ENCODE data around the gene RMDN3. TPM values are rescaled to one million over a fixed set of nuclear protein-coding genes. Genes with fewer than 3 reads are reported as not detected.

RMDN3 gene
- total and polyA plus RNA-seq, 9 of the 15 experiments (the other 6 are each of a cell fraction or from before 2014, with no cell fraction given), result 8.1 to 38.2 (median 25.9) TPM

DNA sequence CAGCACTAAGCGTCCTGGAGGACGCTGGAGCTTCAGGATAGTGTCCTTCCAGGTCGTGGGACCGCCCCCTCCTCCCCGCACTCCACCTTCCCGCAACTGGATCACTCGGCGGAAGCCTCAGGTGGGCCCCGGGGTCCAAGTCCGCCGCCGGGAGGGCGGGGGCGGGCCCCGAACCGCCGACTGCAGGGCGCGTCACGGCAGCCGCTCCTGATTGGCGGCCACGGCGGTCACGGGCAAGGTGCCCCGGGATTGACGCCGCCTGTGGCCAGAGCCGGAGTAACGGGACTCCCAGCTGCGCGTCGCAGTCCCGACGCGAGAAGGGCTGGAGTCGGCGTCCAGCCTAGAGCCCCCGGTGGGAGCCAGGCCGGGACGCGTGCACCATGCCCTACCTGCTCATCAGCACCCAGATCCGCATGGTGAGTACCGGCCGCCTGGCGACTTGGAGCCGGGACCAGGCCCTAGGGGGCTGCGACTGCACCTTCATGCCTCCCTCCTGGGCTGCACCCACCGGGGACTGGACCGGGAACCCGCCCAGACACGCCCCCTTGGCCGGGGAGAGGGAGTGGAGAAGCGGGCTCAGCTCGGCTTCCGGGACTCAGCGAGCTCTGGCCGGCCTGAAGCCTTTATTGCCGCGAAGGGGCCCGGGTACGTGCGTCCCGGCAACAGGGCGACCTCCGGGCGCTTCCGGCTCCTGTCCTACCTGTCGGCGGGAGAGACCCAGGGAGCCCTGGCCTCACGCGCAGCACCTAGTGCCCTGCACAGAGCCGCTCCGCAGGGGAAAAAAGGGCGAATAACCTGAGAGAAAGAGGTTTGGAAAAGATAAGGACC is 9.0 kb upstream of the RMDN3 start, which contains the start of gene GCHFR (continued):
- TF ChIP-seq, protein P1, sequence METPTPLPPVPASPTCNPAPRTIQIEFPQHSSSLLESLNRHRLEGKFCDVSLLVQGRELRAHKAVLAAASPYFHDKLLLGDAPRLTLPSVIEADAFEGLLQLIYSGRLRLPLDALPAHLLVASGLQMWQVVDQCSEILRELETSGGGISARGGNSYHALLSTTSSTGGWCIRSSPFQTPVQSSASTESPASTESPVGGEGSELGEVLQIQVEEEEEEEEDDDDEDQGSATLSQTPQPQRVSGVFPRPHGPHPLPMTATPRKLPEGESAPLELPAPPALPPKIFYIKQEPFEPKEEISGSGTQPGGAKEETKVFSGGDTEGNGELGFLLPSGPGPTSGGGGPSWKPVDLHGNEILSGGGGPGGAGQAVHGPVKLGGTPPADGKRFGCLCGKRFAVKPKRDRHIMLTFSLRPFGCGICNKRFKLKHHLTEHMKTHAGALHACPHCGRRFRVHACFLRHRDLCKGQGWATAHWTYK (CRISPR knock-in tag; IDR thresholded peaks at IDR 0.05), result no peak
- TF ChIP-seq, protein P2, sequence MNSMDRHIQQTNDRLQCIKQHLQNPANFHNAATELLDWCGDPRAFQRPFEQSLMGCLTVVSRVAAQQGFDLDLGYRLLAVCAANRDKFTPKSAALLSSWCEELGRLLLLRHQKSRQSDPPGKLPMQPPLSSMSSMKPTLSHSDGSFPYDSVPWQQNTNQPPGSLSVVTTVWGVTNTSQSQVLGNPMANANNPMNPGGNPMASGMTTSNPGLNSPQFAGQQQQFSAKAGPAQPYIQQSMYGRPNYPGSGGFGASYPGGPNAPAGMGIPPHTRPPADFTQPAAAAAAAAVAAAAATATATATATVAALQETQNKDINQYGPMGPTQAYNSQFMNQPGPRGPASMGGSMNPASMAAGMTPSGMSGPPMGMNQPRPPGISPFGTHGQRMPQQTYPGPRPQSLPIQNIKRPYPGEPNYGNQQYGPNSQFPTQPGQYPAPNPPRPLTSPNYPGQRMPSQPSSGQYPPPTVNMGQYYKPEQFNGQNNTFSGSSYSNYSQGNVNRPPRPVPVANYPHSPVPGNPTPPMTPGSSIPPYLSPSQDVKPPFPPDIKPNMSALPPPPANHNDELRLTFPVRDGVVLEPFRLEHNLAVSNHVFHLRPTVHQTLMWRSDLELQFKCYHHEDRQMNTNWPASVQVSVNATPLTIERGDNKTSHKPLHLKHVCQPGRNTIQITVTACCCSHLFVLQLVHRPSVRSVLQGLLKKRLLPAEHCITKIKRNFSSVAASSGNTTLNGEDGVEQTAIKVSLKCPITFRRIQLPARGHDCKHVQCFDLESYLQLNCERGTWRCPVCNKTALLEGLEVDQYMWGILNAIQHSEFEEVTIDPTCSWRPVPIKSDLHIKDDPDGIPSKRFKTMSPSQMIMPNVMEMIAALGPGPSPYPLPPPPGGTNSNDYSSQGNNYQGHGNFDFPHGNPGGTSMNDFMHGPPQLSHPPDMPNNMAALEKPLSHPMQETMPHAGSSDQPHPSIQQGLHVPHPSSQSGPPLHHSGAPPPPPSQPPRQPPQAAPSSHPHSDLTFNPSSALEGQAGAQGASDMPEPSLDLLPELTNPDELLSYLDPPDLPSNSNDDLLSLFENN (IDR thresholded peaks at IDR 0.05; ENCODE audit: low read depth in 2 of 2, low read length in 2 of 2), result no peak
- no peak for TF ChIP-seq MAFK (IDR thresholded peaks at IDR 0.05; ENCODE audit: low read length)
- TF ChIP-seq ADNP (tag; IDR thresholded peaks at IDR 0.05), result no peak
- TF ChIP-seq RBBP5 (IDR thresholded peaks at IDR 0.05; ENCODE audit: borderline replicate concordance, insufficient read depth, low read length, poor library complexity, severe bottlenecking), result peak; percentile 70
- TF ChIP-seq, protein P3, sequence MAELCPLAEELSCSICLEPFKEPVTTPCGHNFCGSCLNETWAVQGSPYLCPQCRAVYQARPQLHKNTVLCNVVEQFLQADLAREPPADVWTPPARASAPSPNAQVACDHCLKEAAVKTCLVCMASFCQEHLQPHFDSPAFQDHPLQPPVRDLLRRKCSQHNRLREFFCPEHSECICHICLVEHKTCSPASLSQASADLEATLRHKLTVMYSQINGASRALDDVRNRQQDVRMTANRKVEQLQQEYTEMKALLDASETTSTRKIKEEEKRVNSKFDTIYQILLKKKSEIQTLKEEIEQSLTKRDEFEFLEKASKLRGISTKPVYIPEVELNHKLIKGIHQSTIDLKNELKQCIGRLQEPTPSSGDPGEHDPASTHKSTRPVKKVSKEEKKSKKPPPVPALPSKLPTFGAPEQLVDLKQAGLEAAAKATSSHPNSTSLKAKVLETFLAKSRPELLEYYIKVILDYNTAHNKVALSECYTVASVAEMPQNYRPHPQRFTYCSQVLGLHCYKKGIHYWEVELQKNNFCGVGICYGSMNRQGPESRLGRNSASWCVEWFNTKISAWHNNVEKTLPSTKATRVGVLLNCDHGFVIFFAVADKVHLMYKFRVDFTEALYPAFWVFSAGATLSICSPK (IDR thresholded peaks at IDR 0.05; ENCODE audit: borderline replicate concordance), result no peak
- no peak for TF ChIP-seq NCOA4 (IDR thresholded peaks at IDR 0.05; ENCODE audit: partially characterized antibody)
- no peak for TF ChIP-seq ZNF408 (CRISPR knock-in tag; IDR thresholded peaks at IDR 0.05; ENCODE audit: low read depth)
- TF ChIP-seq HDAC8 (tag; IDR thresholded peaks at IDR 0.05), result no peak; the same call in 1 of the 2 replicates
- no peak for TF ChIP-seq ZNF398 (CRISPR knock-in tag; IDR thresholded peaks at IDR 0.05)
- no peak for TF ChIP-seq THRA (IDR thresholded peaks at IDR 0.05)
- TF ChIP-seq HES1 (IDR thresholded peaks at IDR 0.05; ENCODE audit: low read depth), result no peak
- TF ChIP-seq PHB2 (IDR thresholded peaks at IDR 0.05; ENCODE audit: low read depth), result no peak
- no peak for TF ChIP-seq FOXK1 (CRISPR knock-in tag; IDR thresholded peaks at IDR 0.05; ENCODE audit: borderline replicate concordance)
- no peak for TF ChIP-seq SMAD2 (IDR thresholded peaks at IDR 0.05; ENCODE audit: low read depth, low read length)
- no peak for TF ChIP-seq EHMT2 (IDR thresholded peaks at IDR 0.05)

Measured in K562 (cell line).